CD4-positive, alpha-beta T cell (primary cell): ENCODE results near the gene GPSM1. TPM values are rescaled to one million over a fixed set of nuclear protein-coding genes. Genes with fewer than 3 reads are reported as not detected.
"Not testable (repeated sequence)": the region's sequence is repeated elsewhere in the genome, so short reads cannot be mapped to it uniquely, and the experiment has no call there.

Source experiments
- ATAC-seq: fragments of 200-7000 bp; cut with Tn5 transposase; one replicate; pipeline ENCODE4 v1.10.0; 2022; ENCODE audit warnings: mild to moderate bottlenecking; ENCODE audit not compliant: poor library complexity
- CTCF ChIA-PET: fragments of 350-600 bp; sonication (Branson Sonifier 250); formaldehyde crosslinking; loops from one replicate; lab custom pipeline; 2021; ENCODE audit warnings: antibody characterized with exemption, inconsistent platforms; lab: Charles Lee
- POLR2A ChIA-PET: fragments of 350-600 bp; sonication (Branson Sonifier 250); formaldehyde crosslinking; loops from one replicate; lab custom pipeline; 2021; ENCODE audit warnings: antibody characterized with exemption, inconsistent platforms; lab: Charles Lee
- DNase-seq, 14 experiments: peaks; one replicate each; pipeline ENCODE4 v3.0.0-alpha.2; 2013 to 2020; ENCODE audit warnings: mixed read lengths in 2 of 14
- H3K27ac ChIP-seq, 2 donors: one replicate each; pipeline versions ENCODE4 v1.5.1 to v1.7.0; 2013; ENCODE audit warnings: low read length in 2 of 2, low read depth in 1 of 2, mild to moderate bottlenecking in 1 of 2
- H3K27me3 ChIP-seq, 2 experiments: 1 replicate in 1 of 2; 2 replicates in 1 of 2; pipeline versions ENCODE4 v1.6.1 to v1.7.0; 2013; ENCODE audit warnings: low read length in 2 of 2, control low read depth in 1 of 2, mild to moderate bottlenecking in 1 of 2, moderate library complexity in 1 of 2; ENCODE audit not compliant: insufficient read depth in 2 of 2, control insufficient read depth in 1 of 2
- H3K36me3 ChIP-seq: one replicate; pipeline ENCODE4 v1.6.1; 2013; ENCODE audit warnings: low read length, control low read depth; ENCODE audit not compliant: insufficient read depth
- H3K4me1 ChIP-seq: one replicate; pipeline ENCODE4 v1.6.1; 2013; ENCODE audit warnings: low read length, control low read depth; ENCODE audit not compliant: insufficient read depth
- H3K4me3 ChIP-seq: one replicate; pipeline ENCODE4 v1.5.1; 2013; ENCODE audit warnings: mild to moderate bottlenecking, low read length, moderate library complexity
- H3K9me3 ChIP-seq, 2 experiments: 1 replicate in 1 of 2; 2 replicates in 1 of 2; pipeline versions ENCODE4 v1.6.1 to v1.7.0; 2013; ENCODE audit warnings: low read length in 2 of 2, mild to moderate bottlenecking in 2 of 2, control low read depth in 1 of 2, moderate library complexity in 1 of 2; ENCODE audit not compliant: control insufficient read depth in 1 of 2, insufficient read depth in 1 of 2
- H3K27ac Mint-ChIP-seq: one replicate; pipeline ENCODE4 v1.8.0; 2020; ENCODE audit warnings: mixed read lengths
- H3K27me3 Mint-ChIP-seq: one replicate; pipeline ENCODE4 v1.8.0; 2021; ENCODE audit warnings: mixed read lengths
- H3K36me3 Mint-ChIP-seq: one replicate; pipeline ENCODE4 v1.8.0; 2021; ENCODE audit warnings: low read depth, mixed read lengths
- H3K4me1 Mint-ChIP-seq: one replicate; pipeline ENCODE4 v1.8.0; 2021; ENCODE audit warnings: low read depth, mixed read lengths
- H3K4me3 Mint-ChIP-seq: one replicate; pipeline ENCODE4 v1.8.0; 2020; ENCODE audit warnings: mild to moderate bottlenecking, mixed read lengths
- H3K9me3 Mint-ChIP-seq: one replicate; pipeline ENCODE4 v1.8.0; 2020; ENCODE audit warnings: mixed read lengths
- CTCF ChIP-seq: fragments of 200-600 bp; IDR thresholded peaks from one replicate; pipeline ENCODE4 v1.8.0; 2022; ENCODE audit warnings: antibody characterized with exemption, mild to moderate bottlenecking
- intact Hi-C, 2 experiments: fragments of 100-400 bp; cut with DNase I in 1 of 2; cut with micrococcal nuclease in 1 of 2; formaldehyde crosslinking; loops; one replicate each; pipeline versions ENCODE4 v1.15.1 to v1.9.0; 2023 to 2025; cut with DNase I, micrococcal nuclease
- total RNA-seq, 174 experiments: library from RNA in 2 of 174; stranded (reverse) in 2 of 174; gene quantifications; one replicate each; pipeline ENCODE4 v1.2.3 and lab custom pipeline; 2021 to 2026

The GPSM1 gene
- total RNA-seq, 2 experiments from 2014 or later = 7.7 to 8.6 TPM

GRCh38 chr9:136403915-136404800 lies 76.8 kb downstream of the GPSM1 start:
- no peak for TF ChIP-seq CTCF
- H3K4me3 Mint-ChIP-seq = peak overlapping the region; percentile 74
- POLR2A ChIA-PET = interaction anchor here (0.8 to 2.0 kb wide), 6 partner anchors 14 to 136 kb away, joined by 4 to 7 read pairs (median 6); partner anchors contain the start of genes DNLZ and INPP5E
- CTCF ChIA-PET = interaction anchor here (1.8 kb wide), 1 partner anchor 41 kb away, joined by 18 read pairs; the partner anchor contains the start of gene DNLZ
- Histone ChIP-seq H3K4me1 (peaks cover 74% of the 10 kb centered on the region), H3K27ac (peak overlapping the region; percentile 52 to 86), H3K27me3 (no peaks in the 10 kb centered on the region), H3K4me3 (peak overlapping the region; percentile 24), H3K9me3 (no peaks in the 10 kb centered on the region), H3K36me3 (peaks cover 28% of the 10 kb centered on the region)
- no peaks in the 10 kb centered on the region for H3K9me3 Mint-ChIP-seq
- ATAC-seq (no peak), DNase-seq (peak in 6 of 14 experiments; percentile 16 to 74 (median 54))
- H3K27ac Mint-ChIP-seq = peak overlapping the region; percentile 91
- no peaks in the 10 kb centered on the region for H3K27me3 Mint-ChIP-seq
- intact Hi-C loops = loop anchor here in 1 of 2 experiments (10.0 kb wide), 3 partner anchors 141 to 439 kb away; partner anchors contain the start of genes NOTCH1, RABL6 and UBAC1
- peaks cover 53% of the 10 kb centered on the region for H3K4me1 Mint-ChIP-seq
- H3K36me3 Mint-ChIP-seq = peaks cover 47% of the 10 kb centered on the region

- TF ChIP-seq CTCF = no peak
- Mint-ChIP-seq H3K27ac (peak overlapping the region; percentile 91), H3K9me3 (no peaks in the 10 kb centered on the region), H3K4me1 (peaks cover 54% of the 10 kb centered on the region), H3K4me3 (peak overlapping the region; percentile 55), H3K36me3 (peaks cover 48% of the 10 kb centered on the region), H3K27me3 (no peaks in the 10 kb centered on the region)
- Histone ChIP-seq H3K36me3 (peaks cover 28% of the 10 kb centered on the region), H3K4me1 (peaks cover 75% of the 10 kb centered on the region), H3K27ac (peak overlapping the region; percentile 52 to 86), H3K27me3 (no peaks in the 10 kb centered on the region), H3K9me3 (no peaks in the 10 kb centered on the region), H3K4me3 (peak overlapping the region; percentile 9)
- ATAC-seq (no peak), DNase-seq (no peak)
- CTCF ChIA-PET = interaction anchor here (1.8 kb wide), 1 partner anchor 41 kb away, joined by 18 read pairs; the partner anchor contains the start of gene DNLZ
- intact Hi-C loops = loop anchor here in 1 of 2 experiments (10.0 kb wide), 3 partner anchors 140 to 440 kb away; partner anchors contain the start of genes NOTCH1, RABL6 and UBAC1
- POLR2A ChIA-PET = interaction anchor here (0.6 to 2.0 kb wide), 2 partner anchors 135 to 718 kb away, joined by 4 to 6 read pairs; no protein-coding TSS in a partner anchor
Measured at GRCh38 chr9:136404801-136405136, 77.4 kb downstream of the GPSM1 start.

- DNase-seq (no peak), ATAC-seq (no peak)
- POLR2A ChIA-PET = interaction anchor here (0.6 kb wide), 1 partner anchor 717 kb away, joined by 4 read pairs; no protein-coding TSS in a partner anchor
- H3K4me3 ChIP-seq = no peak overlapping the region
- intact Hi-C loops = loop anchor here in 1 of 2 experiments (10.0 kb wide), 3 partner anchors 139 to 441 kb away; partner anchors contain the start of genes NOTCH1, RABL6 and UBAC1
- H3K9me3 ChIP-seq = no peaks in the 10 kb centered on the region
- Mint-ChIP-seq H3K4me3 (peak overlapping the region; percentile 55), H3K36me3 (peaks cover 53% of the 10 kb centered on the region), H3K9me3 (no peaks in the 10 kb centered on the region), H3K4me1 (peaks cover 57% of the 10 kb centered on the region), H3K27ac (peak overlapping the region; percentile 91), H3K27me3 (no peaks in the 10 kb centered on the region)
- peaks cover 75% of the 10 kb centered on the region for H3K4me1 ChIP-seq
- TF ChIP-seq CTCF = no peak
- H3K27ac ChIP-seq = peak overlapping the region in 1 of 2 donors; percentile 86
- CTCF ChIA-PET = no interaction called here
- H3K36me3 ChIP-seq = peaks cover 28% of the 10 kb centered on the region
- H3K27me3 ChIP-seq = no peaks in the 10 kb centered on the region
Measured at GRCh38 chr9:136405481-136405880, 78.1 kb downstream of the GPSM1 start.

GRCh38 chr9:136405904-136406303 lies 78.6 kb downstream of the GPSM1 start:
- POLR2A ChIA-PET, H3K27ac ChIP-seq, H3K27me3 ChIP-seq, CTCF ChIA-PET, H3K9me3 ChIP-seq, ATAC-seq, H3K4me3 ChIP-seq, H3K27me3 Mint-ChIP-seq, H3K9me3 Mint-ChIP-seq, DNase-seq, H3K4me3 Mint-ChIP-seq: not testable (repeated sequence)
- Mint-ChIP-seq H3K36me3 (peaks cover 56% of the 10 kb centered on the region), H3K4me1 (peaks cover 59% of the 10 kb centered on the region), H3K27ac (peak overlapping the region; percentile 91)
- H3K4me1 ChIP-seq = peaks cover 74% of the 10 kb centered on the region
- intact Hi-C loops = loop anchor here in 1 of 2 experiments (10.0 kb wide), 3 partner anchors 139 to 441 kb away; partner anchors contain the start of genes NOTCH1, RABL6 and UBAC1
- H3K36me3 ChIP-seq = peaks cover 28% of the 10 kb centered on the region
